Left hindlimb (tissue), 1 donor: ENCODE measurements around the gene ARHGEF12.
A peak's percentile ranks its signal among the peaks of the same experiment; 100 is the strongest.

Experiments
- DNase-seq: peaks from one replicate; pipeline ENCODE4 v3.0.0-alpha.2; 2018

Gene ARHGEF12

DNA sequence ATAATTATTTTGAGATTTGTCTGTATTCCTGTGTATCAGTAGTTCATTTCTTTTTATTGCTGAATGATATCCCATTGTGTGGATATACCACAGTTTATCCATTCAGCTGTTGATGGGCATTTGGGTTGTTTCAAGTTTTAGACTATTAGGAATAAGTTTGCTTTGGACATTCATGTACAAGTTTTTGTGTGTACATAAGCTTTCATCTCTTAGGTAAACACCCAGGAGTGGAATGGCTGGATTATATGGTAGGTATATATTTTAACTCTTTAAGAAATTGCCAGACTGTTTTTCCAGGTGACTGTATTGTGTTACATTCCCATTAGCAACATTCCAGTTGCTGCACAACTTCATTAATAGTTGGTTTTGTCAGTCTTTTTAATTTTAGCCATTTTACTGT, 52.0 kb downstream of the ARHGEF12 start:
- DNase-seq: no peak

DNA sequence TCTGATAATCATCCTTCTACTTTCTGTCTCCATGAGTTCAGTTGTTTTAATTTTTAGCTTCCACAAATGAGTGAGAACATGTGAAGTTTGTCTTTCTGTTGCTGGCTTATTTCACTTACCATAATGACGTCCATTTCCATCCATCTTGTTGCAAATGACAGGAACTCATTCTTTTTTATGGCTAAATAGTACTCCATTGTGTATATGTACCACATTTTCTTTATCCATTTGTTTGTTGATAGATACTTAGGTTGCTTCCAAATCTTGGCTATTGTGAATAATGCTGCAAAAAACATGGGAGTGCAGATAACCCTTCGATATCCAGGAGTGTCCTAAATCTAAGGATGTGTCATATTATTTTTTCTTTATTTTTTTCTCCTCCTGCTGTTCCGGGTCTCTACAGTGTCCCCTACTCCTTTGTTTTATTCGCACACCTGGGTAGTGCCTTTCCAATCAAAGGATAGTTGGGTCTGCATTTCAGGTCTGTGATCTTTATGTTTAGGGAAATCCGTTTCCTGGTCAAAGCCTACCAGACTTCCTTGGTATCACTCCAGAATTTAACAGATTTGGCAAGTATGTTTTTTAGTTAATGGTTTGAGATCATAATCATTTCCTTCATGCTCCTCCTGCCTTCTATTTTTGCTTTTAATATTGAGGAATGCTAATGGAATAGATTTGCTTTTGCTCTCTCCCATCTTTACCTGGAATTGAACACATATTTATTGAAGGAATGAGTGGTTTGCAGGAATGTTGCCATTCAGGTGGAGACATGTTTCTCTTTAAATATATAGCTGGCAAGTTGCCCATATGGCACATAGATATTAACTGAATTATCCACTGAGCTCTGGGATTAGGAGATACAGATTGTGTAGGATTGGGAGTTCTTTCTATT, 53.7 kb downstream of the ARHGEF12 start:
- DNase-seq: no peak

DNA sequence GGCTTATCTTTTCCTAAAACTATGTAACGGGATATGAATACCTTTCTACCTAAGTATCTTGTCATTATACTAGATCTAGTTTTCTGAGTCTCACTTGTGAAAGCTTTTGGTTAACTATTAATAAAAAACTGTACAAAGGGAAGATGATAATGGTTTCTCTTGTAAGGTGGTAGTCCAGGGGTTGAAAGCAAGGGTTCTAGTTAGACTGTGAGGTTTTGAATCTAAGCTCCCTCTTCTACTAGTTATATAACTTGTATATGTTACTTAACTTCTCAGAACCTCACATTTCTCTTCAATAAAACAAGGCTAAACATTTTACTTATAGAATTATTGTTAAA, 54.3 kb downstream of the ARHGEF12 start:
- DNase-seq: no peak

DNA sequence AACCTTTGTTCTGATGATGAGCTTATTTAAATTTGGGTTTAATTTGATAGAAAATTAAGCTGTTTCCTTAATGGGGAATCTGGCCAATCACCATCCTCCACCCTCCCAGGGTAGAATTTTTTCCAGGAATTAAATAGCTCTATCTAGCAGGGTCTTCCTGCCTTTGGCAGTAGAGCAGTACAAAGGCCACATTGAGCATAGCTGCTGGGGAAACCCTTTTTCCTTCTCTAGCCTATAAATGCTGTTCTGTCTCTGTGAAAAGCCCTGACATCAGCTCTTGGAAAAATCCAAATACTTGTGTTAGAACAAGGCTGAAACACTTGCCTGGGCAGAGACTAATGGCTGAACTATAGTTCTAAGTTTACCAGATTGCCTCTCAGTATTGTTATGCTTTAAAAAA, 55.1 kb downstream of the ARHGEF12 start:
- no peak for DNase-seq

DNA sequence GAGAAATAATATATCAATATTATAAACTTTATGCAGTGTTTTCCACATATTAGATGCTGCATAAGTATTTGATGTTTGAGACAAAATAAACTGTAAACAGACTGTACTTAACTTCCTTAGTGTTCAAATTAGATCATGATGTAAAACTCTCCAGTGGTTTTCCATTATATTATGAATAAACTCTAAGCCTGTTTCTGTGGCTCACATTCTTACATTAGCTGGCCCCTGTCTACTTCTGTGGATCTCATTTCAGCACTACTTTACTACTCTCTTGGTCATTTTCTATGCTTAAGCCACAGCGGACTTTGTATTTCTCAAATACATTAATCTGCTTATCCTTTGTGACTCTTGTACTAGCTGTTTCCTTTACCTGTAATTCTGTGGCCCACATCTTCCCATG, 55.6 kb downstream of the ARHGEF12 start:
- DNase-seq: no peak

DNA sequence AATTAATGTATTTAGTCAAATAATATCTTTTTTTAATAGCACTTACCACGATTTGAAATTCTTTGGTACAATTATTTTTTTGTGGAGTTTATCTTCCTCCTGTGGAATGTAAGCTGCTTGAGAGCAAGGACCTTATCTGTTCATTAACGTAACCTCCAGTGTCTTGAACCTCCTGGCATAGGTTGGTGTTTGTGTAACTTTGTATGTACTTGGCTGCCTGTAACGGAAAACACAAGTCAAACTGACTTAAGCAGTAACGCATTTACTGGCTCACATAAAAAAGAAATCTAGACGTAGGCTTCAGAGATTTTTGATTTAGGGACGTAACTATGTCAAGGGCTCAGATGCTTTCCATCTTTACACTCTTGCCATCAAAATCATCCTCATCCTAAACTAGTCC, 56.1 kb downstream of the ARHGEF12 start:
- no peak for DNase-seq

DNA sequence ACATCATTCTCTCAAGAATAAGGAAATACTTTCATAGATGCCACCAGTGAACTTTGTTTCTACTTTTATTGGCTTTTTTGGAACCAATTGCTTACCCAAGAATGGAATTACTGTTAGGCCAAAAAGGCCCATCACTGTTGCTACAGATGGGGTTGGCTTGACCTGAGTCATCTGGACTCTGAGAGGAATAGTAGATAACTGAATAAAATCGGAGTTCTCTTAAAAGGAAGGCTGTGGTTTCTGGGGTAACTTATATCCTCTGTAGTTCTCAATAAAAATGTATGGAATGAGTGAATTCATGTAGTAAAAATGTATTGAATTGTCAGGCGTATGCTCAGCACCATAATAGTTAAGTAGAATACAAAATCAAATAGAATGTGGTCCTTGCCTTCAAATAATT, 56.6 kb downstream of the ARHGEF12 start:
- no peak for DNase-seq

DNA sequence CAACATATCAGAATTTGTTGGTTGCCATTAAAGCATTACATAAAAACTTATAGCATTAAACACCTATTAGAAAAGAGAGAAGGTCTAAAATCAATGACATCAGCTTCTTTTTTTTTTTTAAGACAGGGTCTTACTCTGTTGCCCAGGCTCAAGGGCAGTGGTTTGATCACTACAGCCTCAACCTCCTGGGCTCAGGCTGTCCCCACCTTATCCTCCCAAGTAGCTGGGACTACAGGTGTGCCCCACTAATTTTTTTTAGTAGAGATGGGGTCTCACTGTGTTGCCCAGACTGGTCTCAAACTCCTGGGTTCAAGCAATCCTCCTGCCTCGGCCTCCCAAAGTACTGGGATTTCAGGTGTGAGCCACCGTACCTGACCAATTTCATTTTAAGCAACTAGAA, 57.9 kb downstream of the ARHGEF12 start:
- no peak for DNase-seq

DNA sequence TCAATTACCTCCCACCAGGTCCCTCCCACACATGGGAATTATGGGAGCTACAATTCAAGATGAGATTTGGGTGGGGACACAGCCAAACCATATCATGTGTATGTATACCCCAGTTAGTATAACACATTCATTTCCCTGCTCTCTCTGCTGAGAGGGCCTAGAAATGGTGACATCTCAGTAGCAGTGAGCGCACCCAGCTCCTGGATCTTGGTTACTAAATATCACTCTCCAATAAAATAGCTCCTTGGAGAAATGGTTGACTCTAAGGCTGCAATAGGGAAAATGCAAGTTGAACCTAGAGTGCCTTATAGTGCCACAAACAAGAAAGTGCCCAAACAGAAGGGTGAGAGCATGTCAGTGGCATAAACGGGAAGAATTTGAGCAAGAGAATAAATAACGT, 59.6 kb downstream of the ARHGEF12 start:
- no peak for DNase-seq

DNA sequence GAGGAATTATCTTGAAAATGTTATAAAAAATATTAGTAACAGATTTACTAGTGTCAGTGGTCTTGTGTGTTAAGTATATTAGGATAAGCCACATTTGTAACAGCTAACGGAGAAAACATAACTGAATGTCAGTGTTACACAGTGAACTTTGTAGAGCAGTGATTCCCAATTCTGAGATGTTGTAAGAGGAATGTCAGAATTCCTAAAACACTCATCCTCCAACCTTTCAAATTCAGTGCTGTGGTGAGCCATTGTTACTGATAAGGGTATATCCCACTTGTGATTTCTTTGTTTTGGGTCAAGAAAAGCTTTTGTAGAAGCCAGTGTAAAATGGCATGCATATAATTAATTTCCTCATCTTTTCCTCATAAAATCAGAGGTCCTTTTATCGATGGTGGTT, 61.9 kb downstream of the ARHGEF12 start:
- DNase-seq: no peak

DNA sequence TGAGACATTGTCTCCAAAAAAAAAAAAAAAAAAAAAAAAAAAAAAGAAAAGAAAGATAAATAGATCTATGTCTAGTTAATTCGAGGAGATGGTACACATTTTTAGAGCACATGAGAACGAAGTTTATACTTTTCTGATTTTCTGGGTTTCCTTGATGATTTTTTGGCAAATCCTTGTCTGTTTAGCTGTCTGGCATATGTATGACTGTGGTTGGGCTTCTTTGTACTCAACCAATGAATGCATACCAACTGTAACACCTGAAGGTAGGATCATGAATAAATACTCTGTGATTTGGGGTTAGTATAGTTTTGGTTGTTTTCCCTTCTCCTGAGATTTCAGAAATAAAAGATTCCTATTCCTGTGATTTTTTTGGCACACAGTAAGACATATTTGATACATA, 63.1 kb downstream of the ARHGEF12 start:
- no peak for DNase-seq

DNA sequence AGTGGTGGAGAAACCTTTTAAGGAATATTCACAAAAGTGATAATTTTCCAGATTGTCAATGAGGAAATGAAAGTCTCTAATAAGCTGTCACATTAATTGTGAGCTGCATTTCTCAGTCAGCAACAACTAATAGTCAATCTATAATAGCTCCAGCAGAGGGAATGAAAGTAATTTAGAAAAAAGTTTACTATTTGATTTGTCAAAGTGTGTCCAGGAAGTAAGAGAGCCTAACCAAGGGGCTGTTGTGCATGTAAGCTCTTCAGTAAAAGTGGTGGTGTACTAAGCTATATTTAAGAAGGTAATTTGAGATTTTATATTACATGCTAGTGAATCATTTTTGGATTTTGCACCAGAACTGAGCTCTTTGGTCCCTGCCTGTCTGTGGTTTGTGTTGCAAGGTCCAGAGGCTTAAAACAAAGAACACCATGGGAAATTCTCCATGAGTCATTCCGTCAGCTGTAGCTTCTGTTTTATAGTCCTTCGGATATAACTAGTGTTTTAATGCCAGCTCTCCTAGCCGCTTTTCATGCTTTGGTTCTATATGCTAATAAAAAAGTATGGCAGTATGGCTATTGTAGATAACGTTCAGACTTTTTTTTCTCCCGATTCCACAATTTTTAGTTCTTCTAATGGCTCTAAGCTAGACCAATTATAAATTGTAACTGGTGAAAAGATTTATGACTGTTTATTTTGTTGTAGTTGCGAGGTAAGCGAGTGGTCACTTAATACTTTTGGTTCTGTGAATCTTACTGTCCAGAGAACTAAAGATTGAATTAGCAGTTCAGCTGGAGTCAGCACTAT, 64.6 kb downstream of the ARHGEF12 start:
- peak; percentile 50 for DNase-seq

DNA sequence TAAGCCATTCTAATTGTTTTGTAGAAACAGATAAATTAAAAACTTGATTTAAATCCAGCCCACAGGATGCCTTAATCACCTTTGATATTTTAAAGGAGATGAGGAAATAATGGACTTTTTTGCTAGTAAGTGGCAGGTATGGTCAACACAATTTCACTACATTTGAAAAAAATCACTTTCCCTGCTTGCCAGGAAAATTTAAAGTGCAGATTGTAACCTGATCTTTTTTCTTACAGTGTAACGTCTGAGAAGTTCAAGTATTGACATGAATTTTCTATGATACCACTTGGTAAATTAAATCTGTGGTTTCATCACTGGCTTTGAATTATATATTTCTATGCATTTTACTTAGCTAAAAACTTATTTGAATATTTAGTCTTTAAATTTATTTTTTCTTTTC, 65.3 kb downstream of the ARHGEF12 start:
- DNase-seq: no peak

DNA sequence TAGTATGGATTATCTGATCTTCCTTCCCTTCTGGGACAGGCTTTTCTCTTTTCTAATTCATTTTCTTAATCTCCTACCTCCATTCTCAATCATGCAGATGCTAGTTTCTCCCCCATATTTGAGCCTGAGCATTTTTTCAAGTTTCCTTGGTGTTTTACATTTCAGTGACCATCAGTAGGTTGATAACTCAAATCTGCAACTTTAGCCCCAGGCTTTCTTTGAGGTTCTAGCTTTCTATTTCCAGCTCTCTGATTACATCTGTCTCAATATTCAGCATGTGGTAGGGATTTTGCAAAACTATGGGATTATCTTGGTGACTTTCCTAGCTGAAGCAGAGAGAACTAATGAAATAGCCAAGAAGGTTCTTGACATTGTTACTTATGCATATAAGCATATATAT, 67.8 kb downstream of the ARHGEF12 start:
- DNase-seq: no peak

DNA sequence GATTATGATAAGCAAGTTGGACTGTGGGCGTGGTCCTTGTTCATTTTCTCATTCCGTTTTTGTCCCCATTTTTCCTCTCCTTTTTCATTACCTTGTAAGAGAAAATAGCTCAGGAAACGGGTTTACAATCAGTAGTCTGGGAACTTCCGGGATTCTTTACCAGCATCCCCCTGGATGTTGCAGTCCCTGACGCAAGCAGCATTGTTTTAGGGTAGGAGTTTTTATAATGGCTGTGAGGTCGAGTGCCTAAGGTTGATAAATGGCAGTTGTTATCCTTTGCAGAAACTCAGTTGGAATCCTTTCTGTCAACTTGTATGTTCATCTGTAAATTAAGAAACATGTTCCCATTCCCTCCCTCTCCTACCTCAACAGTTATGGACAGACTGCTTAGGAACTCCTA, 68.3 kb downstream of the ARHGEF12 start:
- no peak for DNase-seq

DNA sequence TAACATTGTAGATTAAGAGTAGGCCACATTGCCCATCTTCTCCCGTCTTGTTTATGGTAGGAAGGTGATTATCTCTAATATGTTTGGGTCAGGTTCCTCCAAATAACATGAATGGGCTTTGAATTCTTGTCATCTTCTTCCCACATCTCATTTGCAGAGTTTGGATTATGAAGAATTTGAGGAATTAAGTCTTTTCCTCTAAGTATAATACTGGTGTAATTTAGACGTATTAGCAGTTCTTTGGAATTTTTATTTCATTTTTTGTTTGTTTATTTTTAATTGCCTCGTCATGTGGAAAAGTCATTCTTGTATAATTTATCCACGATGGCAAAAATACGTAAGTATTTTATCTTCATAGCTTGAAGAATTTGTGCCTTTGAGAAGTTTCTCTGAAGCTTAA, 73.4 kb downstream of the ARHGEF12 start:
- DNase-seq: no peak

DNA sequence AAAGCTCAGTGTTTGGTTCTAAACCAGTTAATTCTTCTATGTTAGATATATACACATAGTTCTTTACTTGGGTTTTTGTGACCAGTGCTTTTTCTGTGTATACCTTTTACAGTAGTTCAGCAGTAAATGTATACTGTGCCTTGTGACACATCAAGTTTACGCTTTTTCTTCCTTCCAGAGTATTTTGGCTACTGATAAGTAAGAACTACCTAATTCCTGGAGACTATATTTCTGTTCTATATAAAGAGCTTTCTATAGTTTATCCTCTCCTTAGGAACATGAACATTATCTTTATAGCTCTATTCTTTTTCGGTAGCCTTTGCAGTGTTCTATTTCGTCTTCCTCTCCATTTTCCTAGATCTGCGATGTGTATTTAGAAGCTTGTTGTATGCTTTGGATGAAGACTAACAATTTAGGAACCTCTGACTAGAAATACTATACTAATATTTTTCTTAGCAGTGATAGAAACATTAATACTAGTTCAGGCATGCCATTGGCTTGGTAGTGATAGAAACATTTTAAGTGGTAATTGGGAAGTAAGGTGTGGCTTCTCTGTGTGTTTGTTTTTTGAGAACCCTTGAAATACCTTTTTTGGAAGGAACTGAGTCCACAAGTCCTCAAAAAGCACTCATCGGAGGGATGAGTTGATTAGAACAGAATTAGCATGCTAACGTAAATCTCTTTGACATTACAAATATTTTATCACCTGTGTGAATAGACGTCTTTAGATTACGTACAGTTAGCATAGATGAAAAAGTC, 74.6 kb downstream of the ARHGEF12 start:
- DNase-seq: no peak

DNA sequence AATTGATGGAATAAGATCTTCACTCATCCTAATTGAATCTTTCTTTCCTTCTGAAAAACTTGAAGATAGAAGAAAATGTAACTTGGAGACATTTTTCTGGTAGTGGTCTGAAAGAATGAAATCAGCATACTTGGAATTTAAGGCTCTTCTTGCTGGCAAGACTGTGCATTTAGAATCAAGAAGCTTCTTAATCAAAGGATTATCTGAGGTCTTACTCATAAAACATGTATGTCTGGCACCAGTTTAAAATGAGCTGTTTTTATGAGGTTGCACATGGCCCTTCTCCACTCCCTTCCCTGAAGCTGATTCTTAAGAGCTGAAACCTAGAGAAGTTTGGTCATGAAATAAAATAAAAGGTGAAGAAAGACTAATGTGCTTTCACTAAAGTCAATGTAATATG, 77.3 kb downstream of the ARHGEF12 start:
- no peak for DNase-seq

DNA sequence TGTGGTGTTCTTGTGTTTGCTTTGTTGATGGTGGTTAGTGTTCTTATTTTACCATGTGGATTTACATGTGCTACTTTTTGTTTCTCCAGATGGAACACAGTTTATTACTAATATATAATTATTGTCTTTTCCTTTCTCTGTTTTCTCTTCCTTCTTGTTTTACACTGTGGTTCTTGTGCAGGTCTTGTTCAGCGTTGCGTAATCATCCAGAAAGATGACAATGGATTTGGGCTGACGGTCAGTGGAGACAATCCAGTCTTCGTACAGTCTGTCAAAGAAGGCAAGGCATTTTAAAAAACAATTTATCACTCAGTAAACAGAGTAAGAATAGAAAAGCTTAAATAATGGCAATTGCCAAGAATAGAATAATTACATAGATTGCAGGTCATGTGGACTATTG, 84.4 kb downstream of the ARHGEF12 start:
- DNase-seq: no peak

DNA sequence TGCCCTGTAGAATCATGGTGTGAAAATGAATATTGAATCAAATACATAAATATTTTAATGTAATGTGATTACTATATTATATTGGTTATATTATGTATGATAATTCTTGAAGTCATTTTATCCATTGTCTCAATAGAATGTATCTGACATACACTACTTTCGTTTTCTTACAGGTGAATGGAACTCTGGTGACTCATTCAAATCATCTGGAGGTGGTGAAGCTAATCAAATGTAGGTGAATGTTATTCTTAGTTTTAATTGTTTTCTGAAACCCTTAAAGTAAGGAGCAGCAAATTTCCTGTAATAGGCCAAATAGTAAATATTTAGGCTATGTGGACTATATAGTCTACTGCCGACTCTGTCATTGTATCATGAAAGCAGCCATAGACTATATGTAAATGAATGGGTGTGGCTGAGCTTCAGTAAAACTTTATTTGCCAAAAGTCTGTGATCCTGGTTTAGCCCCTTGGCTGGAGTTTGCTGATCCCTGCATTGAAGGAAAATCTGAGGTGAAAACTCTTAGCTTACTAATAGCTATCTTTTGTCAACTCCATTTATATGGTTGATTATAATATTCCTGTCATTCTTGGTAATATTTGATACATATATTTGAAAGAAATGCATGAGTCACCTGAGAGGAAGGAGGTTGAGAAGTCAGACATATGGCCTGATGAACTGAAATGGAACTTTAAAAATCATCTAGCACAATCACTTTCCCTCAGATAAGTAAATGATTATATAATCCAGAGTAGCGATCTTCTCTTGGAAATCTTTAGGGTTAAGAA, 88.2 kb downstream of the ARHGEF12 start:
- DNase-seq: no peak

DNA sequence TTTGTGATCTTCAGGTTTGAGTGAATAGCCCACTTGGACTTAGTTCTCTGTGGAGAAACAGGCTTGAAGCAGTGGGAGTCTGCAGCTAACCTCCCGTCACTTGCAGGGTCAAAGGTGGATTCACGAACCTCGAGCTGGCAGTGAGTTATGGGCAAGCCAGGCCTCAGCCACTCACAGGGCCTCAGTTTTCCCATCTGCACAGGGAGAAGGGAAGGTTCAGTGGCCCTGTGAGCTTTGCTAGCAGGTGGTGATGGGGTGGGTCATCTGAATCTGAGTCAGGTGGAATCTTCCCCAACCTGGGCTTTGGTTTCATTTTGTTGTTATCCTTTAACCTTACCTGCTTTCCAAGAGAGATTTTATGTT, 88.7 kb downstream of the ARHGEF12 start:
- DNase-seq: no peak

DNA sequence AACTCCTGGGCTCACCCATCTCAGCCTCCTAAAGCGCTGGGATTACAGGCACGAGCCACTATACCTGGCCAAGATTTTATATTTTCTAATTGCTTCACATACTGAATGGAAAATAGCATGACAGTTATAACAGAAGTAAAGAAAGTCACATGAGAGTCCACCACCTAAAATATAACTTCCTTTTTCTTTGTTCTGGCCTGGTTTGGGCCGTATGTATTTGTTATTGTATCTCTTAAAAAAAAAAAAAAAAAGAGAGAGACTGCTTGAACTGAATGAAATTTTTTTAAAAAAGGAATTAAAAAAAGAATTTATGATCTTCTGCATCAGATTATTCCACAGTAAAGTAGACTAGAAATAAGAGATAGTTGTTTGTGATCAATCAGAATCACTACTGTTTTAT, 89.3 kb downstream of the ARHGEF12 start:
- no peak for DNase-seq

DNA sequence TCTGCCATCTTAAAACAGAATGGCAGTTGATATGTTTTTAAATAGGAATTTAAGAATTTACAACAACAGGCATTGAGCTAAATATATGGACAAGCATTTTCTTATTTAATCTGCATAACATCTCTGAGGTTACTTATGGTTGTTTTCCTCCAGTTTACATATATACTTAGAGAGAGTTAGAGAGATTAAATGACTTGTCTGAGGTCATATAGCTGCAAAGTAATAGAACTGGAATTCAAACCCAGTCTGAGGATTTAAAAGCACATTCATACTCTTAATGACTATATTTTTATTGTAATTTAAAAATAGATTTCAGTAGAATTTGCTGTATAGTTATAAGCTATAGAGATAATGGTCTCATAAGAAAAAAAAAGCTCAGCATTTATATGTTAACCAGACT, 93.9 kb downstream of the ARHGEF12 start:
- no peak for DNase-seq
